Loucy (cell line): ENCODE measurements around the gene MCEE.

Experiments used
- CTCF ChIP-seq: fragments of 200-600 bp; sonication (generic); conservative IDR thresholded peaks from 2 replicates; pipeline ENCODE4 v1.5.1; 2014; ENCODE audit warnings: mild to moderate bottlenecking, antibody characterized with exemption, low read length
- EZH2phosphoT487 ChIP-seq: fragments of 200-600 bp; IDR thresholded peaks from 2 replicates; pipeline ENCODE4 v1.6.1; 2018; ENCODE audit warnings: antibody characterized with exemption, mild to moderate bottlenecking, moderate library complexity, borderline replicate concordance

DNA sequence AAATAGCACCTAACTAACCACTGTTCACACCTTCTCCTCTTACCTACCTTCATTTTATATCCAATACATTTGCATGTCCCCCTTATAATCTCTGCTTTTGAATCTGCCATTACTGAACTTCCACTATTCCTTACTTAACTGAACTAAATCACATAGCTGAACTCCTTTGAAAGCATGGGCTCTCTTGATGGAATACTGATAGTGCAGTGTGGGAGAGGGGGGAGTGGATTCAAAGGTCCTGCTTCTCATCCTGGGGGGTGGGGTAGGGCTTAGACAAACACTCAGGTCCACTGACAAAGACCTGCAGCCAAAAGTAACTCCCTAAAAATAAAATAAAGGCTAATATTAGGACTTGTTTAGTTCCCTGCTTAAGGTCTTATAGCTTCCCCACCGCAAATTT, 8.6 kb downstream of the MCEE start:
- TF ChIP-seq CTCF: no peak
- TF ChIP-seq EZH2phosphoT487: no peak
